ENCODE data around the gene RPAP2.

DNA sequence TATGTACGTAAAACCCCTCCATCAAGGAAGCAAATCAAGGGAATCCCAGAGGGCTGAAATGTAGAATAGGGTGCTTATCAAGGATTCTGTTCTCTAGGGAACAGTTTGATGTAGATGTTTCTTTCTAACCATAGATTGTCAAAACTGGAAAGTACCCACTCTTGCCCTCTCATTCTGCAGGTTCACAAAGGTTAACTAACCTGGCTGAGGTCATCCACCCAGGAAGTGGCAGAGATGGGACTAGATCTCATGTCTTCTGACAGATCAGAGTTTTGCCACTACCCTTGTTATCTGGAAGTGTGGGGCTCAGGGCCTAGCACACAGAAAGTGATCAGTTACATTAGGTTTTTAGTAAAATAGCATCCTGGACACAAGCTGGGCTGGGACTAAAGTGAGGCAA is 140.4 kb downstream of the RPAP2 start:
- no peak for TF ChIP-seq ZNF565 (CRISPR knock-in tag; conservative IDR thresholded peaks at IDR 0.05; ENCODE audit: low read depth)
- no peak for TF ChIP-seq ARNTL (CRISPR knock-in tag; IDR thresholded peaks at IDR 0.05; ENCODE audit: borderline replicate concordance, low read depth)
- TF ChIP-seq ZNF8 (CRISPR knock-in tag; IDR thresholded peaks at IDR 0.05): no peak
- TF ChIP-seq, protein P1, sequence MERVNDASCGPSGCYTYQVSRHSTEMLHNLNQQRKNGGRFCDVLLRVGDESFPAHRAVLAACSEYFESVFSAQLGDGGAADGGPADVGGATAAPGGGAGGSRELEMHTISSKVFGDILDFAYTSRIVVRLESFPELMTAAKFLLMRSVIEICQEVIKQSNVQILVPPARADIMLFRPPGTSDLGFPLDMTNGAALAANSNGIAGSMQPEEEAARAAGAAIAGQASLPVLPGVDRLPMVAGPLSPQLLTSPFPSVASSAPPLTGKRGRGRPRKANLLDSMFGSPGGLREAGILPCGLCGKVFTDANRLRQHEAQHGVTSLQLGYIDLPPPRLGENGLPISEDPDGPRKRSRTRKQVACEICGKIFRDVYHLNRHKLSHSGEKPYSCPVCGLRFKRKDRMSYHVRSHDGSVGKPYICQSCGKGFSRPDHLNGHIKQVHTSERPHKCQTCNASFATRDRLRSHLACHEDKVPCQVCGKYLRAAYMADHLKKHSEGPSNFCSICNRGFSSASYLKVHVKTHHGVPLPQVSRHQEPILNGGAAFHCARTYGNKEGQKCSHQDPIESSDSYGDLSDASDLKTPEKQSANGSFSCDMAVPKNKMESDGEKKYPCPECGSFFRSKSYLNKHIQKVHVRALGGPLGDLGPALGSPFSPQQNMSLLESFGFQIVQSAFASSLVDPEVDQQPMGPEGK (CRISPR knock-in tag; IDR thresholded peaks at IDR 0.05; ENCODE audit: borderline replicate concordance): no peak

All from SK-N-SH treated with all-trans-retinoic acid at 6 μM for 48 hours (cell line).